OCI-LY1 (cell line): Measurements from ENCODE around the gene SLC22A7.

Source experiments
- H2AFZ ChIP-seq: fragments of 200-600 bp; sonication (generic), shearing (Covaris generic); 2 replicates; pipeline ENCODE4 v1.6.0; 2014; ENCODE audit warnings: antibody characterized with exemption, mild to moderate bottlenecking, low read length
- H3F3A ChIP-seq: fragments of 200-600 bp; sonication (generic), shearing (Covaris generic); 2 replicates; pipeline ENCODE4 v1.6.0; 2014; ENCODE audit warnings: mild to moderate bottlenecking, antibody characterized with exemption, low read length, moderate library complexity; ENCODE audit not compliant: insufficient read depth
- H3K27ac ChIP-seq: fragments of 200-600 bp; sonication (generic); 2 replicates; pipeline ENCODE4 v1.5.1; 2014; ENCODE audit warnings: low read length, mixed run types, mild to moderate bottlenecking, low read depth; ENCODE audit not compliant: poor library complexity, severe bottlenecking
- H3K27me3 ChIP-seq: fragments of 200-600 bp; sonication (generic); 2 replicates; pipeline ENCODE4 v1.6.0; 2014; ENCODE audit warnings: antibody characterized with exemption, mild to moderate bottlenecking, low read length, moderate library complexity; ENCODE audit not compliant: insufficient read depth
- H3K36me3 ChIP-seq: fragments of 200-600 bp; sonication (generic); 2 replicates; pipeline ENCODE4 v1.6.1; 2014; ENCODE audit warnings: mild to moderate bottlenecking, antibody characterized with exemption, low read length, moderate library complexity, mixed read lengths; ENCODE audit not compliant: insufficient read depth
- H3K4me1 ChIP-seq: fragments of 200-600 bp; sonication (generic); 2 replicates; pipeline ENCODE4 v1.5.1; 2014; ENCODE audit warnings: mild to moderate bottlenecking, low read length, moderate library complexity; ENCODE audit not compliant: insufficient read depth, severe bottlenecking
- H3K4me2 ChIP-seq: fragments of 200-600 bp; sonication (generic), shearing (Covaris generic); 2 replicates; pipeline ENCODE4 v1.6.1; 2014; ENCODE audit warnings: low read length
- H3K4me3 ChIP-seq: fragments of 200-600 bp; sonication (generic); 2 replicates; pipeline ENCODE4 v1.5.1; 2014; ENCODE audit warnings: low read length, low read depth, mild to moderate bottlenecking, mixed read lengths; ENCODE audit not compliant: poor library complexity, severe bottlenecking
- H3K79me2 ChIP-seq: fragments of 200-600 bp; shearing (Covaris generic); 2 replicates; pipeline ENCODE4 v1.6.1; 2016; ENCODE audit warnings: mixed run types, low read length, mixed read lengths; ENCODE audit not compliant: insufficient read depth
- H3K9ac ChIP-seq: fragments of 200-600 bp; sonication (generic), shearing (Covaris generic); 2 replicates; pipeline ENCODE4 v1.6.1; 2014; ENCODE audit warnings: mild to moderate bottlenecking, low read length, mixed read lengths
- H3K9me2 ChIP-seq: fragments of 200-600 bp; sonication (generic), shearing (Covaris generic); 2 replicates; pipeline ENCODE4 v1.6.1; 2014; ENCODE audit warnings: low read depth, mild to moderate bottlenecking, low read length, mixed read lengths
- H3K9me3 ChIP-seq: fragments of 200-600 bp; shearing (Covaris generic); 2 replicates; pipeline ENCODE4 v1.6.1; 2014; ENCODE audit warnings: low read length, mixed read lengths
- H4K20me1 ChIP-seq: fragments of 200-600 bp; sonication (generic), shearing (Covaris generic); 2 replicates; pipeline ENCODE4 v1.6.0; 2016; ENCODE audit warnings: mild to moderate bottlenecking, low read length; ENCODE audit not compliant: insufficient read depth
- CTCF ChIP-seq: fragments of 200-600 bp; sonication (generic), shearing (Covaris generic); IDR thresholded peaks from 2 replicates; pipeline ENCODE4 v1.5.1; 2017; ENCODE audit warnings: mild to moderate bottlenecking, antibody characterized with exemption, low read length, moderate library complexity, mixed read lengths
- EZH2 ChIP-seq: fragments of 200-600 bp; sonication (generic), shearing (Covaris generic); IDR thresholded peaks from 2 replicates; pipeline ENCODE4 v1.8.0; 2017; ENCODE audit warnings: borderline replicate concordance, mixed run types, mild to moderate bottlenecking, antibody characterized with exemption, low read length, moderate library complexity, mixed read lengths

SLC22A7 gene

DNA sequence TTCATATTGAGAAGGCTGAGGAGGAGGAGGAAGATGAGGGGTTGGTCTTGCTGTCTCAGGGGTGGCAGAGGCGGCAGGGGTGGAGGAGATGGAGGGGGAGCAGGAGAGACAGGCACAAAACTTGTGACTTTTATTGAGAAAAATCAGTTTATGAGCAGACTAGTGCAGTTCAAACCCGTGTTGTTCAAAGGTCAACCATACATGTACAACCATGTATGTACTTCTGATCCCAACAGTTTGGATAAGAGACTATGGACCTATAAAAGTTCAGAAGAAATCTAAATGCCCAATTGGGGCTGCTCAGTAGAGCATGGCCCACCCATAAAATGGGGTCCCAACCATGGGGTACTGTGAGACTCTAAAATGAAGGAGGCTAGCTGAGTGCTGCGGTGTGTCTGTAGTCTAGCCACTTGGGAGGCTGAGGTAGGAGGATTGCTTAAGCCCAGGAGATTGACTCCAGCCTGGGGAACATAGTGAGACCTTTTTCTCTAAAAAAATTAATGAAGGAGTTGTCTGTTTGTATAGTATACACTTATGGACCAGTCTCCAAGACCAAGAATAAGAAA is 7.6 kb upstream of the SLC22A7 start:
- Histone ChIP-seq H3K27ac (no peak overlapping the region), H3K36me3 (no peaks in the 10 kb centered on the region), H3K79me2 (no peaks in the 10 kb centered on the region), H4K20me1 (no peaks in the 10 kb centered on the region), H3K9me3 (no peaks in the 10 kb centered on the region), H3F3A (no peaks in the 10 kb centered on the region), H2AFZ (no peak overlapping the region), H3K9me2 (no peaks in the 10 kb centered on the region), H3K27me3 (no peaks in the 10 kb centered on the region), H3K9ac (no peak overlapping the region), H3K4me1 (no peaks in the 10 kb centered on the region), H3K4me2 (no peak overlapping the region), H3K4me3 (no peak overlapping the region)
- TF ChIP-seq CTCF = no peak
- TF ChIP-seq EZH2 = no peak

- Histone ChIP-seq H3K9ac (no peak overlapping the region), H2AFZ (no peak overlapping the region), H3K4me2 (no peak overlapping the region), H3K36me3 (no peaks in the 10 kb centered on the region), H4K20me1 (no peaks in the 10 kb centered on the region), H3K9me3 (no peaks in the 10 kb centered on the region), H3F3A (no peaks in the 10 kb centered on the region), H3K4me3 (no peak overlapping the region), H3K27me3 (no peaks in the 10 kb centered on the region), H3K4me1 (no peaks in the 10 kb centered on the region), H3K9me2 (no peaks in the 10 kb centered on the region), H3K27ac (no peak overlapping the region), H3K79me2 (no peaks in the 10 kb centered on the region)
- TF ChIP-seq EZH2 (no peak), CTCF (no peak)
These were observed 7.1 kb upstream of the SLC22A7 start for GRCh38 chr6:43290905-43291355.

DNA sequence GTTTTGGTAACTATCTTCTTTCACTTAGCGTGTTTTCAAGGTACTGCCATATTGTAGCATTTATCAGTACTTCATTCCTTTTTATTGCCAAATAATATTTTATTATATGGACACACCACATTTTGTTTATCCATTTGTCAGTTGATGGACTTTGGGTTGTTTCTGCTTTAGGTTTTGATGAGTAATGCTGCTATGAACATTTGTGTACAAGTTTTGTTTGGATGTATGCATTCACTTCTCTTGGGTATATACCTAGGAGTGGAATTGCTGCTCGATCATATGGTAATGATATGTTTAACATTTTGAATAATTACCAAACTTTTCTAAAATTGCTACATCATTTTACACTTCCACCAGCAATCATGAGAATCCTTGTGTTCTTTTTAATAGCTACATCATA is 6.4 kb upstream of the SLC22A7 start:
- H4K20me1 ChIP-seq = no peaks in the 10 kb centered on the region
- H2AFZ ChIP-seq = no peak overlapping the region
- no peak overlapping the region for H3K27ac ChIP-seq

More for the DNA sequence above, 6.4 kb upstream of the SLC22A7 start:
- H3K9me2 ChIP-seq = no peaks in the 10 kb centered on the region
- H3F3A ChIP-seq = no peaks in the 10 kb centered on the region
- H3K4me3 ChIP-seq = no peak overlapping the region
- H3K36me3 ChIP-seq = no peaks in the 10 kb centered on the region
- H3K9ac ChIP-seq = no peak overlapping the region
- H3K4me1 ChIP-seq = no peaks in the 10 kb centered on the region
- no peak overlapping the region for H3K4me2 ChIP-seq
- no peaks in the 10 kb centered on the region for H3K79me2 ChIP-seq
- H3K9me3 ChIP-seq = no peaks in the 10 kb centered on the region
- H3K27me3 ChIP-seq = no peaks in the 10 kb centered on the region
- TF ChIP-seq EZH2 (no peak), CTCF (no peak)
